Suprapubic skin (tissue), 4 donors: ENCODE results near the gene OGG1. TPM values are rescaled to one million over a fixed set of nuclear protein-coding genes. Genes with fewer than 3 reads are reported as not detected.

Experiments used
- DNase-seq, 2 donors: peaks; one replicate each; pipeline ENCODE4 v3.0.0-alpha.2; 2019; ENCODE audit warnings: low spot score in 2 of 2
- H3K27ac ChIP-seq: fragments of 200-600 bp; sonication (generic); one replicate; pipeline ENCODE4 v1.5.1; 2019
- H3K27me3 ChIP-seq: fragments of 200-600 bp; sonication (generic); one replicate; pipeline ENCODE4 v1.5.1; 2019
- H3K36me3 ChIP-seq: fragments of 200-600 bp; sonication (generic); one replicate; pipeline ENCODE4 v1.5.1; 2019
- H3K4me1 ChIP-seq: fragments of 200-600 bp; sonication (generic); one replicate; pipeline ENCODE4 v1.5.1; 2019
- H3K4me3 ChIP-seq: fragments of 200-600 bp; sonication (generic); one replicate; pipeline ENCODE4 v1.5.1; 2019; ENCODE audit warnings: mild to moderate bottlenecking
- H3K9me3 ChIP-seq: fragments of 200-600 bp; sonication (generic); one replicate; pipeline ENCODE4 v1.5.1; 2019
- CTCF ChIP-seq, 2 donors: fragments of 200-600 bp in 1 of 2; fragments of 450-650 bp in 1 of 2; sonication (generic) in 1 of 2; IDR thresholded peaks; one replicate each; pipeline ENCODE4 v1.5.1; 2016 to 2019; ENCODE audit warnings: antibody characterized with exemption in 2 of 2, mild to moderate bottlenecking in 1 of 2, moderate library complexity in 1 of 2
- EP300 ChIP-seq: sonication (generic); formaldehyde crosslinking; IDR thresholded peaks from one replicate; pipeline ENCODE4 v1.6.1; 2017; ENCODE audit warnings: antibody characterized with exemption
- POLR2A ChIP-seq, 2 donors: fragments of 450-650 bp; IDR thresholded peaks; one replicate each; pipeline ENCODE4 v1.6.1; 2017; ENCODE audit warnings: antibody characterized with exemption in 2 of 2, mild to moderate bottlenecking in 2 of 2, moderate library complexity in 2 of 2
- POLR2AphosphoS5 ChIP-seq, 3 donors: sonication (generic); formaldehyde crosslinking; IDR thresholded peaks; one replicate each; pipeline ENCODE4 v1.6.1; 2017; ENCODE audit warnings: antibody characterized with exemption in 3 of 3
- WGBS: methylation state at CpG from one replicate; pipeline ENCODE4 v1.1.5; 2018; 5-methylcytosine and 5-hydroxymethylcytosine counted together
- total RNA-seq, 4 donors: library from RNA; depleted of rRNA; stranded (reverse); fragments of >200 nt; gene quantifications; one replicate each; pipeline ENCODE4 v1.1.0, GENCODE V29; 2016

Gene OGG1
- total RNA-seq, 4 donors from 2014 or later, result 15.7 to 29.6 (median 25.5) TPM

DNA sequence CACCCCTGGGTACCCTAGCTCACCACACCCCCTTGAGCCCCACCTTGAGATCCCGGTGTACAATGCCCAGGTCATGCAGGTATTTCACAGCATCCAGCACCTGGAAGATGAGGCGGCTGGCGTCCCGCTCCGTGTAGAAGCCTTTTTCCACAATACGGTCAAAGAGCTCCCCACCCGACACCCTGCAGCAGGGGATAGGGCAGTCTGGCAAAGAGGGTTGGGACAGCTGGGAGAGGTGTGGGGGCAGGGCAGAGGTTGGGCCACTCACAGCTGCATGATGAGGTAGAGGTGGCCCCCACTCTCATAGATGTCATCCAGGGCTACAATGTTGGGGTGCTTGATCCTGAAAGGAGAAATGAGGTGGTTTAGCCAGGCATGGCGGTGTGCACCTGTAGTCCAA is 13.1 kb downstream of the OGG1 start:
- 90% methylated on average over 8 of the region's 8 CpGs for WGBS
- H3K9me3 ChIP-seq, result no peaks in the 10 kb centered on the region
- peaks cover 54% of the 10 kb centered on the region for H3K36me3 ChIP-seq
- no peak for TF ChIP-seq CTCF (IDR thresholded peaks at IDR 0.05)
- no peak for TF ChIP-seq EP300
- no peak overlapping the region for H3K27ac ChIP-seq
- DNase-seq, result no peak
- no peaks in the 10 kb centered on the region for H3K27me3 ChIP-seq
- no peak overlapping the region for H3K4me3 ChIP-seq
- peaks cover 7% of the 10 kb centered on the region for H3K4me1 ChIP-seq

DNA sequence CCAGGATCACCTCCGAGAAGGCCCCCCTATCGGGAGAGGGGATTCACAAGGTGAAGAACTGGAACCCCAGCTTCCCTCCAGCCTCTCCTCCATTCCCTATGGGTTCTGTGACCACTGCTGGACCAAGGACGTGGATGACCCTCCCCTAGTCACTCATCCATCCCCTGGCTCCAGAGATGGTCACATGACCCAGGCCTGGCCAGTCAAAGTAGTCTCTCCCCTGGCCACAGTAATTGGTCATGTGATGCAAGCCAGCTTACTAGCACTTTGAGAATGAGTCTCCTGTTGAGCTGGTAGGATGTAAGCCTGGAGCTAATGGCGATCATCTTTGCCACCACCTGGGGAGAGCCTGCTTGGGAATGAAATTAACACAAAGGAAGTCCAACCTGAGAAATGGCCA is 16.1 kb downstream of the OGG1 start:
- Histone ChIP-seq H3K4me1 (peaks cover 36% of the 10 kb centered on the region), H3K9me3 (no peaks in the 10 kb centered on the region), H3K4me3 (no peak overlapping the region), H3K36me3 (peaks cover 26% of the 10 kb centered on the region), H3K27ac (no peak overlapping the region), H3K27me3 (no peaks in the 10 kb centered on the region)
- DNase-seq, result no peak
- WGBS, result 97% methylated on average over 4 of the region's 4 CpGs
- TF ChIP-seq EP300 (no peak), POLR2A (IDR thresholded peaks at IDR 0.05) (no peak), POLR2AphosphoS5 (IDR thresholded peaks at IDR 0.05) (no peak), CTCF (IDR thresholded peaks at IDR 0.05) (no peak)

DNA sequence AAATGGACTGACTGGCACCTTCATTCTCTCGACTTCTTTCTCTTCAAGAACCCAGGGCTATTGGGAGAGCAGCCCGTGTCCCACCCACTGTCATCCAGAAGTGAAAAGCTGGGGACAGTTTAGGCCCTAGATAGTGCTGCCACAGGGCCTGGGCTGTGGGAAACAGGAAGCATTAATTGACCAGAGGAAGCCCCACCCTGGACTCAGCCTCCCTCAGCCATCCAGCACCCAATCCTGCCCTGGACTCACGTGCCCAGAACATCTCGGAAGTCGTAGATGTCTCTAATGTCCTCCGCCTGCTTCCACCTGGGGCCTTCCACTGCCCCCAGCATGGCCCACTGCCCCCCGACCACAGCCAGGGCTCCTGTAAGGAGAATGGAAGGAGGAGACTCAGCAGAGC is 17.7 kb downstream of the OGG1 start:
- H3K27me3 ChIP-seq, result no peaks in the 10 kb centered on the region
- H3K36me3 ChIP-seq, result peaks cover 13% of the 10 kb centered on the region
- no peak overlapping the region for H3K4me3 ChIP-seq
- H3K27ac ChIP-seq, result no peak overlapping the region
- 67% methylated on average over 7 of the region's 7 CpGs for whole genome bisulfite sequencing
- no peaks in the 10 kb centered on the region for H3K9me3 ChIP-seq
- DNase-seq, result no peak
- TF ChIP-seq CTCF (IDR thresholded peaks at IDR 0.05), result no peak
- TF ChIP-seq POLR2AphosphoS5 (IDR thresholded peaks at IDR 0.05), result no peak
- no peak for TF ChIP-seq EP300
- TF ChIP-seq POLR2A (IDR thresholded peaks at IDR 0.05), result no peak
- peaks cover 36% of the 10 kb centered on the region for H3K4me1 ChIP-seq

DNA sequence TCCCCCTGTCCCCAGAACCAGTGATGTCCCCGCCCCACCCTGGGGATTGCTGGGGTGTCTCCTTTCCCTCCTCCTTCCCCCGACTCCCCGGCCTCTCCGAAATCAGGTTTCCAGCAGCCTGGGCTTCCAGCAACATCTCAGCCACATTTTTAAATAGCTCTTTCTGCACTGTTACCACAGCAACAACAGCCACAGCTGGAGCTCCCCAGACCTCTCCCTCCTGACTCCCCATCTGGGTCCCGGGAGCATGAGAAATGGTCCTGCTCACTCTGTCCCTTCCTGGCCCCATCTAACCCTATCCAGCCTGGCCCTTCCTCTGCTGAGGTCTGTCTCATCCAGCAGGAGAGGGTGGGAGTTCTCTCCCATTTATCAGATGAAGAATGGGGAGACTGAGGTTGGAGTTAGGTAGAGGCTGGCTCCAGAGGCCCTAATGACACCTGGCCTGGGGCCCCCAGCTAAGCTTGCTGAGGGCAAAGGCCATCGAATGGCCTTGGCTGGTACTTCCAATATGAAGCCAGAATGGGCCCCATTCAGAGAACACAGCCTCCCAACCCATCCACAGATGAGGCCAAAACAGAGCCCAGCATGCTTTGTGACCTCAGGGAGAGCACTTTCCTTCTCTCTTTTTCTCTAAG is 18.5 kb downstream of the OGG1 start:
- DNase-seq, result no peak
- H3K27me3 ChIP-seq, result no peaks in the 10 kb centered on the region
- TF ChIP-seq EP300, result no peak
- no peak for TF ChIP-seq CTCF (IDR thresholded peaks at IDR 0.05)
- no peak for TF ChIP-seq POLR2AphosphoS5 (IDR thresholded peaks at IDR 0.05)
- TF ChIP-seq POLR2A (IDR thresholded peaks at IDR 0.05), result no peak
- no peak overlapping the region for H3K27ac ChIP-seq
- H3K4me1 ChIP-seq, result peaks cover 36% of the 10 kb centered on the region
- H3K9me3 ChIP-seq, result no peaks in the 10 kb centered on the region
- H3K4me3 ChIP-seq, result no peak overlapping the region
- WGBS, result 53% methylated on average over 5 of the region's 6 CpGs
- H3K36me3 ChIP-seq, result peaks cover 7% of the 10 kb centered on the region

DNA sequence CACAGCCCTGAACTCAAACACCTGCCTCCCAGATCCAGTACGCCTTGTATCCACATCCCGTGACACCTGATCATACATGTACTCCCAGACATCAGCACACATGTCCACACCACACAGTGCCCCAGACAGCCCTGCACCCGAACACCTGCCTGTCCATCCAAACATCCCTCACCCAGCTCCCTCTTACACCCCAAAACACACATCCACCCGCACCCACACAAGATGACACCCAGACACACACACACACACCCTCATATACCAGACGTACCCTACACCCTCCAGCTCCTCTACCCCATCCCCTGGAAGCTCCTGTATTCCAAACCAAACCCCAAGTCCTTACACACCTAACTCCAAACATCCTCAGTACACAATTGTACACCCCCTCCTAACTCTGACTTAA is 19.3 kb downstream of the OGG1 start:
- TF ChIP-seq POLR2A (IDR thresholded peaks at IDR 0.05) (no peak), CTCF (IDR thresholded peaks at IDR 0.05) (no peak), POLR2AphosphoS5 (IDR thresholded peaks at IDR 0.05) (no peak), EP300 (no peak)
- peaks cover 7% of the 10 kb centered on the region for H3K36me3 ChIP-seq
- no peaks in the 10 kb centered on the region for H3K9me3 ChIP-seq
- DNase-seq, result no peak
- WGBS, result 60% methylated on average over 5 of the region's 5 CpGs
- H3K4me3 ChIP-seq, result peak overlapping the region; percentile 59
- H3K27ac ChIP-seq, result peak overlapping the region; percentile 42
- H3K4me1 ChIP-seq, result peaks cover 36% of the 10 kb centered on the region
- H3K27me3 ChIP-seq, result no peaks in the 10 kb centered on the region
